Pulmonary artery endothelial cell (primary cell): ENCODE results near the gene PPP2R2C. TPM values are rescaled to one million over a fixed set of nuclear protein-coding genes. Genes with fewer than 3 reads are reported as not detected.

Experiments used
- DNase-seq: peaks from one replicate; pipeline ENCODE4 v3.0.0-alpha.2; 2011; ENCODE audit warnings: low read depth, low spot score
- total RNA-seq: library from RNA; depleted of rRNA; stranded (reverse); fragments of >200 nt; gene quantifications from 2 replicates; pipeline ENCODE4 v1.2.3, GENCODE V29; 2014

The PPP2R2C gene
- total RNA-seq, 1 donor from 2014 or later: not detected

DNA sequence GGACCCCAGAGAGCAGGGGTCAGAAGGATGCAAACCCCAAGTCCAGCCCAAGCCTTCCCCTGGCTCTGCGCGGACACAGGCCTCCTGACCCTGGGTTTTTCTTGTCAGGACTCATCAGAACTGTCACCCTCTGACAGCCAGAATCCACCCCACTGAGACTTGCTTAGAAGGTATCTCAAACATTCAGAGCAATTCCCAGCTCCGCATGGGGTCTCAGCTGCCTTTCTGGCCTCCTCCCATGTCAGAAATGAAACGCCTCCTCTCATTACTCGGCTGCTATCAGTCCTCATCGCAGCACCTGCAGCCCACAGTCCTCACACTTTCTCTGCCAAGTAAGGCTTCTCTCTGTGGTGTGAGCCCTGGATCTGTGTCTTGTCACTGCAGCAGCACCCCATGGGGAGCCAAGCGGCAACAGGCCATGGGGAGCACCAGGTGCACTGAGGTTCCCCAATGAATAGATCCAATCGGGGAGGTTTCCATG is 105.0 kb downstream of the PPP2R2C start:
- DNase-seq: no peak

DNA sequence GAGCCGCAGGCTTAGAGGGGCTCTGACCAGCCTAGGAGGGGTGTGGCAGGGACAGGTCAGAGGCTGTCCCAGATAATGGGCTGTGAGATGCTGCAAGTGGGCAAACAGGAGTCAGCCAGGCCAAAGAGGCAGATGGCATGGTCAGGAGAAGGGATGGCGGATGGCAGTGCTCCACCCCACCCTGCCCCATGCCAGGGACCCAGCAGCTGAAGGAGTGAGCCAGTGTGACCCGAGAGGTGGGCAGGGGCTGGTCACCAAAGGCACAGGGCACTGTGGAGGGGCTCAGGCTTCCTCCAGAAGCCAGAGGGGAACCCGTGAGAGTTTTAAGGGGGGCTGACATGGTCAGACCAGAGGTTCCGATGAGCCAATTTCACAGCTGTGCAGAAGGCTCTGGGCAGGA is 105.8 kb downstream of the PPP2R2C start:
- no peak for DNase-seq

DNA sequence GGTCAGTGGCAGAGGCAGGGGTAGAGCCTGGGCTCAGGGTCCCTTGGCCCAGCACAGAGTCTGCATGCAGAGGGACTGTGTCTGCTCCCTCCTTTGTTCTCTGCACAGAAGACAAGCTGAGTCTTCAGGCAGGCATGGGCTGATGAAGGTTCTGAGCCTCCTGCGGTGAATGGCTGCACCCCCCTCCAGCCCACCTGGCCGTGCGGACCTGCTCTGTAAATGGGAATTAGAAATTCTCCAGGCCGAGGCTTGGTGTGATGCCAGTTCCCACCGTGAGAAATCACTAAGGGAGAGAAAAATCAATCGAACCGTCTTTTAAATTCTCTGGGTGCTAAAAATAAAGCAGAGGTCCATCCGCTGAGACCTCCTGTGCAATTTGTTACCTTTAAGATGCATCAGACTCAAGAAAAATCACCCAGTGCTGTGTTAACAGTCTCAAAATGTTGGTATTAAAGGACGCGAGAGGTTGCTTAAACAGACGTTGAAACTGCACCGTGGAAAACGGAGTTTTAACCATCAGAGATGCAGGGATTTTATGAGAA is 106.8 kb downstream of the PPP2R2C start:
- no peak for DNase-seq

DNA sequence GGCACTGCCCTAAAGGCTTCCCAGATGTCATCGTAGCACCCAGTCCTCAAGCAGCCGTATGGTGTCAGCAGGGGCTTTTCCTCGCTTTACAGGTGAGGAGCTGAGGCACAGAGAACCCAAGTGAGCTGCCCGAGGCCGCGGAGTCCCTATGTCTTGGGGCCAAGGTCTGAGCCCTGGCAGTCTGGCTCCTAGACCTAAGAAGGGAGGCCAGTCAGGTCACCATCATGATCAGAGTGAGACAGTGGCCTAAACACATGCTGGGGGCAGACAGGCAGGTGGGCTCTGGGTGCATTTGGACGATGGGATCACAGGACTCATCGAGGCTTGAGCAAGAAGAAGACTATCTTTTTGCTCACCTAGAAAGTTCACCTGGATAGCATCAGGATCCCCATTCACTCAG is 107.8 kb downstream of the PPP2R2C start:
- DNase-seq: no peak

DNA sequence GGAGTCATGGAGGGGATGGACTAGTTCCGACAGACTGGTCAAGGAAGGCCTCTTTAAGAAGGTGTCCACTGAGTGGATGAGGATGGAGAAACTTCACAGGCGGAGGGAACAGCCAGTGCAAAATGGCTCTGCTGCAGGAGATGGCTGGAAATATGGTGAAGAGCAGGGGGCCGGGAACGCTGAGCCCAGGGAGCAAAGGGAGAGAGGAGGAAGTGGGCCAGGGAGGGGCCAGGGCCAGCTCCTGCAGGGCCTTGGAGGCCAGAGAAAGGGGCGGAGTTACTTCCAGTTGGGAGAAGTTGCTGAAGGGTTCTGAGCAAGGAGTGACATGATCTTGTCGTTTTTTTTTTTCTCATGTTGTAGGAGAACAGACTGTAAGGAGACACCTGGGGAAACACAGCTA is 108.3 kb downstream of the PPP2R2C start:
- DNase-seq: no peak

DNA sequence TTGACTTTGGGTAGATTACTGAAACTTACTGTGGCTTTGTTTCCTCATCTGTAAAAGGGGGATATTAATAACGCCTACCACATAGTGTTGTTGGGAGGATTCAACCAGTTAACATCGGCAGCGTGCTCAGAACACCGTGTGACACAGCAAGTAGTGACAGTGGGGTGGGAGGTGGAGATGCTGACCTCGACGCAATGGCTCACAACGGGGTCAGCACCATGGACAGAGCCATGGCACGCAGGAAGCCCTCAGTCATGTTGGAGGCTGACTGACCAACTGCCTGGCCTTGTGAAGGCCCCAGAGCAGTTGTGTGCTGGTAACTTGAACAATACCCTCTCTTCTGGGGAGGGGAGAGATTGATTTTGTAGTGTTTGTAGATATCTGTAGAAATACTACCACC is 109.5 kb downstream of the PPP2R2C start:
- no peak for DNase-seq

DNA sequence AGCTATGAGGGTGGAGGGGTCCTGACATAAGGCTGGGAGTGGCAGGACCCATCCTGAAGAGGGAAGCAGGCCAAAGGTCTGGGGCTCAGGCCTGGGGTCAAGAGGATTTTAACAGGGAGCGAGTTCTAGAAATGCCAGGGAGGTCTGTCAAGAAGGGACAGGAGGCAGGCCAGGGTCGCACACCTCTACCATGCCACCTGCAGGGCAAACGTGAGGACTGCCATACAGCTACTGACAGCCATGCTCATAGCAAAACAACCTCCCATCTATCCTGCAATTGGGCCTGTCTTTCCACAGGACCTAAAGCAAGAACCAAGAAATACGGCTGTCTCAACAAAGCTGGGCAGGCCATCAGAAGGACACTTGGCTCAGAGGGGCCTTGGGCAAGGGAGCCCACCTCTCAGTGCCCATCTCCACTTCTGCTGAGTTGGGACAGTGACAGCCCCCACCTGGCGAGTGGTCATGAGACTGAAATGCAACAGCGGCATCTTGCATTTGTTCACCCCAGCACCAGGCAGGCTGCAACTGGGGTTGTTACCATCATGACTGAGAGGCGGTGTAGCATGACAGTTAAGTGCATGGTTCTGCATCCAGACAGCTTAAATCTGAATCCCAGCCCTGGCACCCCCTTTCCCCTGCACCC is 110.0 kb downstream of the PPP2R2C start:
- no peak for DNase-seq

DNA sequence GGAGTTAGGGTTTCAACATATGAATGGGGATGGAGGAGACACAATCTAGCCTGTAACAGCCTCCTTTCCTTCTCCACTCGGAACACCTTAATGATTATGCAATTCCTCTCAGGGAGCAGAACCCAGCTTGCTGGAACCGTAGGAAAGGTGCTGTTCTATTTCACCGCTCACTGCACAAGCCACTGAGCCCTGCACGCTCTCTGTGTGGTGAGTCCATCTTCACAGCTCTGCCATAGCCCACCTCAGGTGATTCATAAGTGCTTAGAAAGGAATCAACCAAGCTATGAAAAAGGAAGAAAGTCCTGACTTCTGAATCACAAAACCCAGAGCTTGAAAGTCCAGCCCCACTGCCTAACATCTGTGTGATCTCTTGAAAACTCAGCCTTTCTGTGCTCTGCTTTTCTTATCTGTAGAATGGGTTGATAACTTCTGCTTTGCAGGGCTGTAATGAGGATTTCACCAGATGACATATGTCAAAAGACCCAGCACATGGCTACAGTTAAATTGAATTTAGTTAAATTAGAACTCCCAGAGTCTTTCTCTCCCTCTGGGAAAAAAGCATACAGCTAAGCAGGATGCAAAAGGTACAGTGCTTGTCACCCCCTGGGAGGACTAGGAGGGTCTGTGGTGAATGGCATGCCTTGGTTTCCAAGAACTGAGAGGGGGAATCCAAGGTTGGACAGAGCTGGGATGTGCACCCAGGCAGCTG is 111.2 kb downstream of the PPP2R2C start:
- DNase-seq: no peak

DNA sequence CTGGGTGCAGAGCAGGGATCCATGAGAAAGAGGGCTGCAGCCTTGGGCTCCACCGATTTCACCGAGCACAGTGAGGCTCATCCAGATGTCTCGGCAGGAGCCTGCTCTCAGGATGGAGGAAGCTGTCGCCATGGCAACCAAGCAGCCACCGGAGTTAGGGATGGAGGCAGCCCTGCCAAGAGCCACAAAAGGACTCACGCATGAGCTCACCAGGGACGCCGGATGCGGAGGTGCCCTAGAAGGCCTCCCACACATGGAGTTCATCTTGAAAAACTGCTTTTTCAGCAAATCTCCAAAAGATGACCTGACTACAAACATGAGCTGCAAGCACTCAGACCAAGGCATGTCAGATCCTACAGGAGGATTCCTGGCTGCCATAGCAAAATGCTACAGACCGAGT is 112.0 kb downstream of the PPP2R2C start:
- DNase-seq: no peak

DNA sequence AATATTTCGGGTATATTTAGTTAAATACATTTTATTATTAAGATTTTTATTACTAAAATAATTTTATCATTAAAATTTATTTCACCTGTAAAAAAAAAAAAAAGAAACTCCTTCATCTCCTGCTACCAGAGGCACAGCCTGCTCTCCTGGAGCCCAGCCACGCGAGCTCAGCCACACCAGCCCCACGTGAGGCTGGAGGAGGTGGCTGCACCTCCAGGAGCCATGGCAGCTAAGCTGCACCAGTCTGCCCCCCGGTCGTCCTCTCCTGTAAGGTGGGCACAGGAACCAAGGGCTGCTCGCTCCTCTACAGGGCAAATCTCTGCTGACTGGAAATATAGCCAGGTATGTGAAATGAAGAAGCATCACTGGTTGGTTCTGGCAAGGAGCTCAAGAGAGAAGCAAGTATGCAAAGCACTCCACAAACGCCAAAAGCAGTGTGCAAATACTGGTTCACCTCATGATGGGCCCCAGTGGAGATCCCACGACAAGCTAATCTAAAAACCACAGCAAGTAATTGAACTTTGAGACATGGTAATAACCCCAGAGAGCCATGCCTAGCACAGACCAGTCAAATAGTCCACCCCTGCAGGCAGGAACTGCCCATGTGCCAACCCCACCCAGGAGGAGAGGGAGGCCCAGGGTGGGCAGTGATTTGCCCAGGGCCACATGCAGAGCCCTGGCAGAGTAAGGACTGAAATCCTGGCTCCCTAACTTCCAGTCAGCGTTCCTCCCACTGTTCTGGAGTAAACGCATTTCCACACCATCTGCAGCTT is 112.7 kb downstream of the PPP2R2C start:
- no peak for DNase-seq

DNA sequence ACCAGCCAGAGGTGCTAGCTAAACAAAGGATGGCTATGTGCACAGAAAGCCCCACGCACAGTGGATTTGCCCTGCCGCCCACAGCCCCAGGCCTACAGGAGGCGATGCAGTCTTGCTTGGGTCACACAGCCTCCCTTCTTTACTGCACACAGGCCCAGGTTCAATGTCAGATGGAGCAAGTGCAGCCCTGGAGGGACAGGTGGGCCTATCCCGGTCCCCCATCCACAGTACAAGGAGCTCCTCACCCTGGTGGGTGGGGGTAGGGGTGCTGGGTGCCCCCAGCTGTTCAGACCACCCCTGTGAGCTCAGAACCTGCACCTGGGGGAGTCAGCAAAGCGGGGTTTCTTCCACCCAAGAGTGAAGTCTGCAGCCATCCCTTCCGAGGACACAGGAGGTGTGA is 114.9 kb downstream of the PPP2R2C start:
- DNase-seq: no peak

DNA sequence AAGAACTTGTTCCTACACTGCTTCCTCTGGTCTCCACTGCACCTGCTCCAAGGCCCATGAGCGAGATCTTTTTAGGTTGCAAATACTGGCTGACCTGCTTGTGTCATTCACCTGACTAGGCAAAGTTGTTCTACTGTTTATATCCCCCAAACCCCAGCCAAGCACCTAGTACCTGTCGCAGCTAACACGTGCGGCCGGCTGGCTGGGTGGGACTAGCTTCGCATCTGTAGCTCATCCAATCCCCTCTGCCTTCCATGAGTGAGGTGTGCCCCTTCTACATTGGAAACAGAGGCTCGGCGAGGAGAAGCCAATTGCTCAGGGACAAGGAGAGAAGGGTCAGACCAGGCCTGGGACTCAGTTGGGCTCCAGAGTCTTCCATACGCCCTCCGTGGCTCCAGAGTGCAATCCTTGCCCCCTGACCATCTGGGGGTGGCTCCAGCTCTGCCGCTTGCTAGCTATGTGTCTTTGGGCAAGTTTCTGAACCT is 116.3 kb downstream of the PPP2R2C start:
- no peak for DNase-seq

DNA sequence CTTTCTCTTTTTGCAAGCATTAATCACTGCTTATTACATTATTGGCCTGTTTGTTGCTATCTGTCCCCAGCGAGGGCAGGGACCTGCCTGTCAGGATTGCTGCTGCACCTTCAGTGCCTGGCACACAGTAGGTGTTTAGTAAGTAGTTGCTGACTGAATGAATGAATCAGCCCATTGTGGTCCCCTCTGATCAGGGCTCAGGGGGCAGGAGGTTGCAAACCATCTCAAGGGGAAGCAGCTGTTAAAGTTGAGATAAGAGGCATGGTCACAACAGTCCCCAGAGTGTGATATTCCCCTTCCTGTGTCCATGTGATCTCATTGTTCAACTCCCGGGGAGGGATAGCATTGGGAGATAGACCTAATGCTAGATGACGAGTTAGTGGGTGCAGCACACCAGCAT is 117.4 kb downstream of the PPP2R2C start:
- no peak for DNase-seq

DNA sequence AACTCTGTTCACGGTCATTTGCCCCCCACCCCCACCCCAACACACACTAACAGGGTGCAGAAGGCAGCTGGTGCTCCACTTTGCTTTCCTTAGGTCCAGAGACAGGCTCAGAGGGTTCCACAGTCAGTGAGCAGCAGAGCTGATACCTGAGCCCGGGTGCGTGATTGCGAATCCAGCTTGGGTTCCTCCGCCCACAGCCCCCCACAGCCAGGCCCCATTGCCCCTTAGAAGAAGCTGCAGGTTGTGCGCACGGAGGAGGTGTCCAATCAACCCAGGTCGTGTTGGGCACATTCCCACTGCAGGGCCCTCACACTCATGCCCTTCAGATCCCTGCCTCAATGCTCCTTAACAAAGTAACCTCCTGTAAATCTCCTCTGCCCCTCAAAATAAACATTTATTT is 117.8 kb downstream of the PPP2R2C start:
- DNase-seq: no peak

DNA sequence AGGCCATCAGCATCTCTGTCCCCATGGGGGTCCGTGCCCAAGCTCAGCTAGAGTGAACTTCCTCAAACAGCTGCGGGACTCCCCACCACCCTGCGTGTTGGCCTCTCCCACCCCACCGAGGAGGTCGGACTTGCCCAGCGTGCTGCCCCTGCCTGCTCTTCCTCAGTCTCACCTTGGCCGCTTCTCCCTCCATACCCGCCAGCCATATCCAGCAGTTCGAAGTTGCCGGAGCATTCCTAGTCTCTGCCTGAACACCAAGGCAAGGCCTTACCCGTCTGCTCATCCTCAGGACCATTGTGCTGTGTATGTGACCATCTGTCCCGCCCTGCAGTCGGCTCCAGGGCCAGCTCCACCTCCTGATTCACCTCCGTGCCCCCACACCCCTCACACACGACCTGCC is 118.3 kb downstream of the PPP2R2C start:
- DNase-seq: no peak

DNA sequence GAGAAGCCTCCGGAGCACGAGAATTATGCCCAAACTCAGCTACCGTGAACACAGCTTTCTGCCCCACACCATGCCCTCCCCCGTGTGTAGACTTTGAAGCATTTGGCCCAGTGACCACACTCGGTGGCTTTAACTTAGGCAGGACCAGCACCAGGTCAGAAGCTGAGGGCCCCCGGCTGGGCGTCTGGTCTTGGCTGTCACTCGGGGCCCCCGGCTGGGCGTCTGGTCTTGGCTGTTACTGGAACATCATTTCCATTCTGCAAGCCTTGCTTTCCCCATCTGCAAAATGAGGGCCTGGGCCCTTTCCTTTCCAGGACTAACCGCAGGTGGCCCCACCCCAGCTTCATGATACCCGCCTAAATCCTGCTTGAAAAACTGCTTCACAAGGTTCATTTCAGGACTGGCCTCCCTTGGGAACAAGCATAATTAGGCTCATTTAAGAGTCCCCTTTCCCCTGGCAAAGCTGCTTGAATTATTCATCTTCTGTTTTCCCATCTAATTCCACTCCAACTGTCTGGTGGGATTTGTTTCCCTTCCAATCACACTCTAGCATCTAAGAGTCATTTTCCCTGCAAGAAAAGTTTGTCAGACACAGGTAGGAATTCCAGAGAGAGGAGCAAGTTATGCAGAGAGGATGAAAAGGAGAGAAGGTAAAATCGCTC is 120.3 kb downstream of the PPP2R2C start:
- DNase-seq: no peak

DNA sequence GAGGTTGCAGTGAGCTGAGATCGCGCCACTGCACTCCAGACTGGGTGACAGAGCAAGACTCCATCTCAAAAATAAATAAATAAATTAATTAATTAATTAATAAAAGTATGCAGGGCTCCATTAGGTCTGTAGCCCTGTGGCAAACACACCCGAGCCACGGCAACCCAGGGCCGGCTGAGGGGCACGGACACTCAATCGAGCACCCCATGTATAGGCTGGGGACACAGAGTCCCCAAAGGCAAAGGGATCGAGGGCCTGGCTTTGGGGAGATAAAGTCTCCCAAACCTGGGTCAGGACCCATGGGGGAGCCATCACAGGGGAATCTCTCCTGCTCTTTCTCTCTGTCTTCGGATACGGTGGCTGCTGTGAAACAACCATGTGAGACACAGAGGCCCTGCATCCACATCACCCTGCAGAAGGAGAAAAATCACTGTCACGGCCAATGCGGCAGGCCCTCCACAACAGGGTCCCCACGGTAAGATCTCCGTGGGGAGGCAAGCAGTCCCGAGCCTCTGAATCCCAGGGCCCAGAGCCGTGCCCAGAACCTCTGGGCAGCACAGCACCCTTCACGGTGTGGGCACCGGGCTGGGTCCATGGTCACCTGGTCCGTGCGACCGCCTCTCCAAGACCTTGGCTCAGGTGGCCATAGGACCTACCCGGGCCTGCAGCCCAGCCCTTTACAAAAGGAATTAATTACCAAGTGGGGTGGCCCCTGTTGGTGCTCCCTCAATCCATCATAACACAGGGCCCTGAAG is 121.0 kb downstream of the PPP2R2C start:
- DNase-seq: no peak

DNA sequence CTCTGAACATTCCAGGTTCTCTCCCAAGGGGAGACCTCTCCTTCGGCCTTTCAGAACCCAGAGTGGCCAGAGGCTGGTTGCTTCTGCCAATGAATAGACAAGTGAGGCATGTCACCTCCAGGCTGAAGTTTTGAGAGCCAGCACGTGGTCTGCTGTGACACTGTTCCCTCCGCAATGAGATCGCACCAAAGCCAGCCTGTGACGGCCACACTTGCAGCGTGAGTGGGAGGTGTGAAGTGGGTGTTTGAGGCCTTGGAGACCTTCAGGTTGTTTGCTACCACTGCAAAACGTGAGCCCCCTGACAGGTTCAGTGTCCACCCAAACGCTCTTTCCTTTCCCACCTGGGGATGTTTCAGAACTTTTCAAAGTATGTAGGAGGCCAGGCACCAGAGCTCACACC is 121.8 kb downstream of the PPP2R2C start:
- no peak for DNase-seq

DNA sequence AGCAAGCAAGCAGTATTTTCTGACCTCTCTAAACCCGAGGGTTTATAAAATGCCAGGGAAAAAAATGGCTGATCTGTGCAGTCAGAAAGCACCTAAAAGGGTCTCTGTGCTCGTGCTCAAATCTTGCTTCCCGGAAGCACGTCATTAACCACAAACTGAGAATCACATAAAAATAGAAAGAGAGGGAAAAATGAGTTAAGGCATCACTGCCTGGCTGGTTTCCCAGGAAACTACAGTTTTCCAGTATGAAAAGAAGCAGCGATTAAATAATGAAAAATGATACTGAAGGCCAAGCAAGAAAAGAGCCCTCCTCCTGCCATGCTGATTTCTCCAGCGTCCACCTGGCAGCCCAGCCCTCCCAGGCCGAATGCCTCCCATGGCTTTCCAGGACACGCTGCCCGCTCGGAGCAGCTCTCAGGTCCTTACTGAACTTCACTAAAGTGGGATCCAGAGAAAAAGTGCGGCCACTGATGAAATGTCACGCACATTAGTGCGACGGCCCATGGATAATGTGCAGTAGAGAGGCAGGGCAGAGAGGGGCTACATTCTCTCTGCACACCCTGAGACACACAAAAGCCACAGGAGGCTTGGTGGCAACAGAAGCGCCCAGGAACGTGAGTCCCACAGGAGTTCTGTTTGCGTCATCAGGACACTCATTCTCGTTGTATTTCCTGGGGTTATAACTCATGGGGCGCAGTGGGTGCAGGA is 122.4 kb downstream of the PPP2R2C start:
- DNase-seq: no peak

DNA sequence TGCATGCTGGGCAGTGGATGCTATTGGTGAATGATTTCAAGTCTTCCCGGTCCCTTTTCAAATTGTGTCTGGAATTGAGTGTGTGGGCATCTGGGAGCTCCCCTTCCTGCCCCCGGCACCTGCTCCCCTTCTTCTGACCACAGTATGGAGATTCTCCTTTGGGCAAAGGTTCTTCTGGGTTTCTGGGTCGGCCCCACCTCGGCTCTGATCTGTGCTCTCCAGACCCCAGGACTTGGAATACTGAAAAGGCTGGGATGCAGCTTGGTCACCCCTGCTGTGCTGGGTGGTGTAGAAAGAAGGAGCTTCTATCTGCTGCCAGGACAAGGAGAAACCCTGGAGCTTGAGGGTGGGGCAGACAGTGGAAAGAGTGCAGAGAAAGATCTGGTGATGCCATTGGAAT is 124.0 kb downstream of the PPP2R2C start:
- DNase-seq: no peak
